GM12892 (cell line): ENCODE measurements around the gene MYOG.
A peak's percentile ranks its signal among the peaks of the same experiment; 100 is the strongest.

Experiments
- DNase-seq: peaks from one replicate; pipeline ENCODE4 v3.0.0; 2011; ENCODE audit not compliant: insufficient read length
- FAIRE-seq: peaks from 2 replicates; lab custom pipeline; 2011; peaks lifted over from hg19 to GRCh38; lab: Jason Lieb, UNC
- POLR2A ChIP-seq: IDR thresholded peaks from 2 replicates; pipeline ENCODE4 v1.6.1; 2011; ENCODE audit warnings: low read depth, low read length, control low read depth
- POLR2AphosphoS5 ChIP-seq: IDR thresholded peaks from 2 replicates; pipeline ENCODE4 v1.6.1; 2011; ENCODE audit warnings: low read depth, low read length, control low read depth
- TAF1 ChIP-seq: IDR thresholded peaks from 2 replicates; pipeline ENCODE4 v1.6.1; 2011; ENCODE audit warnings: low read depth, mild to moderate bottlenecking, control low read depth, low read length, borderline replicate concordance

Gene MYOG

GRCh38 chr1:203038217-203038741 is 47.5 kb downstream of the MYOG start:
- TF ChIP-seq POLR2A (no peak), POLR2AphosphoS5 (no peak), TAF1 (no peak)
- DNase-seq (no peak), FAIRE-seq (no peak)

DNA sequence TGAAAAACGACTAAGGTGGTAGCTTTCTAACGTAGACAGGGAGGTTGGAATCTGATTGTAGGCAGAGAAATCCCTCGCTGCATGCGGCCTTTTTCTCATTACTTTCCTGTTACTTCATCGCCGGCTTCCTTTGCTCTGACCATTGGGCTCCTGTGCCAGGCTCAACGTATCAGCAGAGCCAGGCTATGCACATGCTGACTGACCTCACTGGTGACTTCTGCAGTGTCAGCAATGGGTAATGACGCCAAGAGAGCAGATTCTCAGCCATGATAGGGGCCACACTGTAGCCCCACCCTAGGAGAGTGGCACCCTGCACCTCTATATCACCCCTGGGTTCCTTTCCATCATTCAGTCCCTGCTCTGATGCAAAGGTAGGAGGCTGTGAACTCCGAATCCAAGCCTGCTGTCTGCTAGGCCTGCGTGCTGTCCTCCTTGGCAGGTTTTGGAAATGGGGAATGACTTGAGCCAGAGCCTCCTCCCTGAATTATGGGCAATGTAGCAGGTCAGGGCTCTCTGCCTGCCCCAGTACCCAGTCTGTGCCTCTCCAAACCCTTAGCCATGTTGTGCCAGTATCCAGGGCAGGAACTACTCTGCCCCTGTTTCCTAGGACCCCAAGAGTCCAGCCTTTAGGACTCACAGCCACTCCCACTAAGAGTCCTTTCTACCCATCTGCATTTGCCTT is 48.2 kb downstream of the MYOG start:
- no peak for FAIRE-seq
- TF ChIP-seq POLR2AphosphoS5 (no peak), TAF1 (no peak), POLR2A (no peak)
- DNase-seq: peak; percentile 15

DNA sequence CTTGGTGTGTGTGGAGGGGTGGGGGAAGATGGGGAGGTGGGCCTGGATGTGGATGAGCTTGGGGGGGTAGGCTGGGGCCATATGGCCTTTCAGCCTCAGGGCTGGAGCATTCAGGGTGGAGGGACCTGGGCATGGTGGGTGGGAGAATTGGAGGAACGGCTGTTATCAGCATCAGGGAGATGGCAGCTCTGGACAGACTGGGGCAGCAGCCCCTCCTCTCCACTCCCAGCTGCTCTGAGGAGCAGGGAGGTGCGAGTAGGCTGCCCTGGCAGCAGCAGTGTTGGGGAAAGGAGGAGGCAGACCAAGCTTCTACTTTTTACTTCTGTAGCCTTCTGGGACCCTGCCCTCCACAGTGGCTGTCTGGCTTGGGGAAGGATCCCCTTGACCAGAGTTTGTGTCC is 49.3 kb downstream of the MYOG start:
- no peak for FAIRE-seq
- TF ChIP-seq POLR2A (no peak), TAF1 (no peak), POLR2AphosphoS5 (no peak)
- no peak for DNase-seq

- TF ChIP-seq POLR2A (no peak), POLR2AphosphoS5 (no peak), TAF1 (no peak)
- DNase-seq (no peak), FAIRE-seq (no peak)
Observed at GRCh38 chr1:203036135-203036534, 49.7 kb downstream of the MYOG start.

- no peak for TF ChIP-seq POLR2A
- no peak for TF ChIP-seq TAF1
- no peak for TF ChIP-seq POLR2AphosphoS5
- no peak for FAIRE-seq
Observed at GRCh38 chr1:203035111-203036000, 50.5 kb downstream of the MYOG start.

DNA sequence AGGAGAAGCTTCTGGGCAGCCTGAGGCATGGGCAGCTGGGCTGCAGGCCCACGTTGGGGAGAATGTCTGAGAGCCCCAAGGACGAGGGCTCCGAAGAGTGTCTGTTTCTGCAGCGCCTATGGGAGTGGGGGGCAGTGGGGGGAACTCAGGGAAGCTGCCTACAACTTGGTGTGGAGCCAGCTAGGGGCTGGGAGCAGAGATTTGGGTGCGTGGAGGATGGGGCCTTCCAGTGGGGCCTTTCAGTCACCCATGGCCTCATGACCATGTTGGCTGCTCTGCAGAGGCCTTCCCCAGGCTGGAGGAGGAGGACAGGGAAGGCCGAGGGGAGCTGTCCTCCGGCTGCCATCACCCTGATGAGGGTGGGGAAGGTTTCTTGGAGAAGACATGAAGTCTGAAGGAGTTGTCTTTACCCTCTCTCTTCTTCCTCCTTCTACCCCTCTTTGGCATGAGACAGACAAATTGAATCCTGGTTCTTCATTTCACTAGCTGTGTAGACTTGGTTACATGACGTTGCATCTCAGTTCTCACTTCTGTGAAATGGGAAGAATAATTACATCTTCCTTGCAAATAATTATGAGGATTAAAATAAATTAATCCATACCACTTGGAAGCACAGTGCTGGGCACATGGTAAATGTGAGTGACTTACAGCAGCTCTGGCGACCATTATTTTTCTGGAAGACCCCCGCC is 51.2 kb downstream of the MYOG start:
- FAIRE-seq: no peak
- no peak for DNase-seq

More at GRCh38 chr1:203035111-203036000, 50.5 kb downstream of the MYOG start:
- DNase-seq: no peak

GRCh38 chr1:203033917-203034316 is 51.9 kb downstream of the MYOG start:
- FAIRE-seq (no peak), DNase-seq (no peak)
- TF ChIP-seq TAF1 (no peak), POLR2AphosphoS5 (no peak), POLR2A (no peak)

More for the DNA sequence above, 51.2 kb downstream of the MYOG start:
- TF ChIP-seq TAF1 (no peak), POLR2AphosphoS5 (no peak), POLR2A (no peak)

DNA sequence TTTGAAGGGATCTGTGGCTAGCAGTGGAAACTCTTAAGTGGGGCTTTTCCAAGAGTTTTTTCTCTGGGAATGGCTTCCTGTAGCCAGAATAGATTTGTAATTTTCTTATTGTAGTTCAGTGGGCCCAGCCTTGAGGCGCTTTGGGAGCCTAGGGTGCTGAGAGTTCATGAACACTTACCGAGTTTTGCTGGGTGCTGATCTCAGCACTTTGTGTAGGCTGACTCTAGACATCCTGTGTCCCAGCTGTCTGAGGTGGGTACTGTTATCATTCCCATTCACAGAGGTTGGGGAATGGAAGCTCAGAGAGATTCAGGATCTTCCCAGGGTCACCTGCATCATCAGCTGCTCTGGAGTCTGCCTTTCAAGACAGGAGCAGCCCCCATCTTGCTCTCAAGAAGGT is 52.5 kb downstream of the MYOG start:
- DNase-seq: no peak

More for the DNA sequence above, 52.5 kb downstream of the MYOG start:
- no peak for TF ChIP-seq POLR2A
- no peak for TF ChIP-seq TAF1
- no peak for TF ChIP-seq POLR2AphosphoS5
- no peak for FAIRE-seq
